Liver (tissue), 3 donors: ENCODE measurements around the gene PEX7.

Source experiments
- ATF3 ChIP-seq: IDR thresholded peaks from 2 replicates; pipeline ENCODE4 v1.6.1; 2016; ENCODE audit warnings: antibody characterized with exemption
- CTCF ChIP-seq: fragments of 150-350 bp; IDR thresholded peaks from 2 replicates; pipeline ENCODE4 v1.5.1; 2017; ENCODE audit warnings: improper control_type of control experiment, low read depth, low read length; ENCODE audit not compliant: missing input control
- EGR1 ChIP-seq, 2 donors: IDR thresholded peaks; 2 replicates each; pipeline ENCODE4 v1.6.1; 2016 to 2018; ENCODE audit warnings: antibody characterized with exemption in 2 of 2, low read depth in 2 of 2
- FOXA1 ChIP-seq: IDR thresholded peaks from 2 replicates; pipeline ENCODE4 v1.6.1; 2016; ENCODE audit warnings: antibody characterized with exemption
- HNF4A ChIP-seq, 2 donors: conservative IDR thresholded peaks; 2 replicates each; pipeline ENCODE4 v1.6.1; 2016; ENCODE audit warnings: antibody characterized with exemption in 2 of 2, mild to moderate bottlenecking in 2 of 2
- MAX ChIP-seq: IDR thresholded peaks from 2 replicates; pipeline ENCODE4 v1.6.1; 2016; ENCODE audit warnings: antibody characterized with exemption
- RAD21 ChIP-seq, 2 donors: IDR thresholded peaks; 2 replicates each; pipeline ENCODE4 v1.6.1; 2016; ENCODE audit warnings: antibody characterized with exemption in 2 of 2, mild to moderate bottlenecking in 2 of 2
- TAF1 ChIP-seq: conservative IDR thresholded peaks from 2 replicates; pipeline ENCODE4 v1.6.1; 2016; ENCODE audit warnings: antibody characterized with exemption, mild to moderate bottlenecking
- YY1 ChIP-seq: IDR thresholded peaks from 2 replicates; pipeline ENCODE4 v1.6.1; 2016; ENCODE audit warnings: antibody characterized with exemption, mild to moderate bottlenecking
- ZBTB33 ChIP-seq: IDR thresholded peaks from 2 replicates; pipeline ENCODE4 v1.6.1; 2016; ENCODE audit warnings: antibody characterized with exemption
- TF ChIP-seq, protein P1 (sequence below): IDR thresholded peaks from 2 replicates; pipeline ENCODE4 v1.6.1; 2016; ENCODE audit warnings: antibody characterized with exemption, mild to moderate bottlenecking
- donor health status: healthy.
- donor health status: healthy.

DNA sequence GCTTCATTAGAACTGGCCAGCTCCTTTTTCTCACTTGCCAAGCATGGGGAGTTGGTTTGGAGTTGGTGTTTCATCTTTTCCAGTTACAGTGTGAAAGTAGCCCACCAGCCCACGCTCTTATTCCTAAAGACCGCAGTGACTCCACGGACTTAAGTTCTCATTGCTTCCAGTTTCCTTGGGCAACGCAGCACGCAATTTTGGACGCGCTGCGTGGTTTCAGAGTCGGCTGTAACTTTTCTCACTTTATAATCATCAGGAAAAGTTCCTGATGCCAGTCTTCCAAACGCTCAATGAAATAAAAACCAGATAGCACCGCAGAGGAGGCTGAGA lies 381 bp upstream of the PEX7 start:
- TF ChIP-seq CTCF, result no peak
- no peak for TF ChIP-seq YY1
- no peak for TF ChIP-seq ATF3
- no peak for TF ChIP-seq FOXA1
- peak; percentile 7 for TF ChIP-seq MAX
- TF ChIP-seq, protein P1, sequence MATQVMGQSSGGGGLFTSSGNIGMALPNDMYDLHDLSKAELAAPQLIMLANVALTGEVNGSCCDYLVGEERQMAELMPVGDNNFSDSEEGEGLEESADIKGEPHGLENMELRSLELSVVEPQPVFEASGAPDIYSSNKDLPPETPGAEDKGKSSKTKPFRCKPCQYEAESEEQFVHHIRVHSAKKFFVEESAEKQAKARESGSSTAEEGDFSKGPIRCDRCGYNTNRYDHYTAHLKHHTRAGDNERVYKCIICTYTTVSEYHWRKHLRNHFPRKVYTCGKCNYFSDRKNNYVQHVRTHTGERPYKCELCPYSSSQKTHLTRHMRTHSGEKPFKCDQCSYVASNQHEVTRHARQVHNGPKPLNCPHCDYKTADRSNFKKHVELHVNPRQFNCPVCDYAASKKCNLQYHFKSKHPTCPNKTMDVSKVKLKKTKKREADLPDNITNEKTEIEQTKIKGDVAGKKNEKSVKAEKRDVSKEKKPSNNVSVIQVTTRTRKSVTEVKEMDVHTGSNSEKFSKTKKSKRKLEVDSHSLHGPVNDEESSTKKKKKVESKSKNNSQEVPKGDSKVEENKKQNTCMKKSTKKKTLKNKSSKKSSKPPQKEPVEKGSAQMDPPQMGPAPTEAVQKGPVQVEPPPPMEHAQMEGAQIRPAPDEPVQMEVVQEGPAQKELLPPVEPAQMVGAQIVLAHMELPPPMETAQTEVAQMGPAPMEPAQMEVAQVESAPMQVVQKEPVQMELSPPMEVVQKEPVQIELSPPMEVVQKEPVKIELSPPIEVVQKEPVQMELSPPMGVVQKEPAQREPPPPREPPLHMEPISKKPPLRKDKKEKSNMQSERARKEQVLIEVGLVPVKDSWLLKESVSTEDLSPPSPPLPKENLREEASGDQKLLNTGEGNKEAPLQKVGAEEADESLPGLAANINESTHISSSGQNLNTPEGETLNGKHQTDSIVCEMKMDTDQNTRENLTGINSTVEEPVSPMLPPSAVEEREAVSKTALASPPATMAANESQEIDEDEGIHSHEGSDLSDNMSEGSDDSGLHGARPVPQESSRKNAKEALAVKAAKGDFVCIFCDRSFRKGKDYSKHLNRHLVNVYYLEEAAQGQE, result no peak
- TF ChIP-seq ZBTB33, result no peak
- no peak for TF ChIP-seq TAF1
- TF ChIP-seq EGR1 (IDR thresholded peaks at IDR 0.05; ENCODE audit: low read depth in 2 of 2), result peak in 1 of 2 donors; percentile 25
- TF ChIP-seq RAD21 (IDR thresholded peaks at IDR 0.05), result no peak
- no peak for TF ChIP-seq HNF4A (conservative IDR thresholded peaks at IDR 0.05)
